C4-2B (cell line): ENCODE results near the gene TBC1D12.

ENCODE experiments used
- CTCF ChIP-seq: fragments of 450-650 bp; conservative IDR thresholded peaks from 2 replicates; pipeline ENCODE4 v1.5.1; 2017; ENCODE audit warnings: mild to moderate bottlenecking
- ZFX ChIP-seq: fragments of 450-650 bp; IDR thresholded peaks from 2 replicates; pipeline ENCODE4 v1.6.1; 2017

DNA sequence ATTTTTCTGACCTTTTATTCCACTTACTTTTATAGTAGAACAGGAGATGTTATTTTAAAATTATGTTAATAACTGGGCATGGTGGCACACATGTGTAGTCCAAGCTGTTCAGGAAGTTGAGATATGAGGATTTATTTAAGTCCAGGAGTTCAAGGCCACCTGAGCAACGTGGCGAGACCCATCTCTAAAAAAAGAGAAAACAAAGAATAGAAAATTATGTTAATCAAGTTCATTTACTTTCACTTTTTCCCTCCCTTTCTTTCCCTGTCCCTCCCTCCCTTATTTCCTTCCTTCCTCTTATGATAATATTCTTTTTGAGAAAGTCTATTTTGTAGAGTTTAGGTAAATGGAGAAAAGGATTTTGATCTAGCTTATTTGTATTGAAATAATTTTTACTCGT is 94.3 kb downstream of the TBC1D12 start:
- no peak for TF ChIP-seq CTCF
- TF ChIP-seq ZFX, result no peak
